Stimulated activated CD8-positive, alpha-beta memory T cell treated with anti-CD3 and anti-CD28 coated beads, Interleukin-12 subunit alpha, Interleukin-12 subunit beta, amount 100 ng/mL, for 4 hours (primary cell): ENCODE measurements around the gene MPC1.

Experiments
- DNase-seq: peaks from one replicate; pipeline ENCODE4 v3.0.0-alpha.2; 2020; ENCODE audit warnings: low read depth

MPC1 gene

DNA sequence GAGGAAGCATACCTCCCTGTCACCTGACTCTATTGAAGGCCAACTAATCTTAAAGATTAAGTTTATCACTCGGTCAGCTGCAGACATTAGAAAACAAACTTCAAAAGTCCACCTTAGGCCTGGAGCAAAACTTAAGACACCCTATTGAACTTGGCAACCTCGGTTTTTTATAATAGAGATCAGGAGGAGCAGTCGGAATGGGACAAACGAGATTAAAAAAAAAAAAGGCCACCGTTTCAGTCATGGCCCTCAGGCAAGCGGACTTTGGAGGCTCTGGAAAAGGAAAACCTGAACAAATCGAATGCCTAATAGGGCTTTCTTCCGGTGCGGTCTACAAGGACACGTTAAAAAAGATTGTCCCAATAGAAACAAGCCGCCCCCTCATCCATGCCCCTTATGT, 67.3 kb downstream of the MPC1 start:
- DNase-seq: no peak
